Esophagus (tissue), 2 donors: ENCODE results near the gene ITGB4. TPM values are rescaled to one million over a fixed set of nuclear protein-coding genes. Genes with fewer than 3 reads are reported as not detected.

Experiments used
- H3K27ac ChIP-seq, 2 donors: one replicate each; pipeline ENCODE4 v1.5.1; 2013; ENCODE audit warnings: low read depth in 2 of 2, mild to moderate bottlenecking in 2 of 2, inconsistent platforms in 1 of 2, low read length in 1 of 2, moderate library complexity in 1 of 2
- H3K27me3 ChIP-seq, 2 donors: one replicate each; pipeline ENCODE4 v1.6.1; 2013; ENCODE audit warnings: low read length in 2 of 2, control low read depth in 1 of 2, mild to moderate bottlenecking in 1 of 2; ENCODE audit not compliant: insufficient read depth in 2 of 2, control insufficient read depth in 1 of 2
- H3K36me3 ChIP-seq, 2 donors: one replicate each; pipeline ENCODE4 v1.6.1; 2013; ENCODE audit warnings: low read length in 1 of 2; ENCODE audit not compliant: control insufficient read depth in 2 of 2, insufficient read depth in 2 of 2
- H3K4me1 ChIP-seq, 2 donors: one replicate each; pipeline ENCODE4 v1.6.1; 2013; ENCODE audit warnings: low read length in 1 of 2; ENCODE audit not compliant: control insufficient read depth in 2 of 2, insufficient read depth in 2 of 2
- H3K4me3 ChIP-seq, 2 donors: one replicate each; pipeline ENCODE4 v1.5.1; 2013; ENCODE audit warnings: low read length in 2 of 2, mild to moderate bottlenecking in 2 of 2, low read depth in 1 of 2, moderate library complexity in 1 of 2
- H3K9me3 ChIP-seq, 2 donors: one replicate each; pipeline ENCODE4 v1.6.1; 2013; ENCODE audit warnings: mild to moderate bottlenecking in 2 of 2, low read depth in 1 of 2, low read length in 1 of 2, moderate library complexity in 1 of 2; ENCODE audit not compliant: control insufficient read depth in 2 of 2, insufficient read depth in 1 of 2
- WGBS, 2 donors: extraction: QIAGEN DNeasy Blood & Tissue Kit; methylation state at CpG; one replicate each; pipeline ENCODE4 v1.1.7; 2013; 5-methylcytosine and 5-hydroxymethylcytosine counted together
- polyA plus RNA-seq, 2 donors: library from polyadenylated mRNA; stranded (reverse); fragments of 200-250 nt; gene quantifications; one replicate each; pipeline ENCODE4 v1.2.3, GENCODE V29; 2013
- donor health status: healthy with polysubstance abuse.
- donor health status: Bipolar disorder and iron deficiency.

Gene ITGB4
- polyA plus RNA-seq, 2 donors = 48.4 to 63.2 TPM

DNA sequence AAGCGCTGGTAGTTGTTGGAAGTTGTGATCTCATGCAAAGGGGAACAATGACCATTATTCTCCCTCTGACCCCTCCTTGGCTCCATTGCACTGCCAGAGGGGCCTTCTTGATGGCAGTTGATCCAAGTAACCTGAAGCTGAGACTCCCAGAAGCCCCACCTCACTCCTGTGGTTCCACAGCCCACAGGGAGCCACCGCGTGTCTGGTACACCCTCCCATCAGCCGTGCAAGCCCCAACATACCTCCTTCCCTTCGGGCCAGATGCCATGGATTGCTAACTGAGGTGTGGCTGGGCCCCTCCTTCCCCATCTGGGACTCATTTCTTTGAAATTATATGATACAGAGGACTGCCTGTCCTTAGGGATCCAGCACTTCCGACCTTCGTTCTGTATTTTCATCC lies 36.3 kb upstream of the ITGB4 start:
- Histone ChIP-seq H3K27ac (peak overlapping the region; percentile 82 to 85), H3K36me3 (peaks cover 0 to 8% of the 10 kb centered on the region in 2 donors), H3K4me1 (peaks cover 4 to 27% of the 10 kb centered on the region in 2 donors), H3K27me3 (no peaks in the 10 kb centered on the region), H3K9me3 (no peaks in the 10 kb centered on the region), H3K4me3 (no peak overlapping the region)
- WGBS, 2 donors = 44 to 54% methylated on average over 7 of the region's 7 CpGs

DNA sequence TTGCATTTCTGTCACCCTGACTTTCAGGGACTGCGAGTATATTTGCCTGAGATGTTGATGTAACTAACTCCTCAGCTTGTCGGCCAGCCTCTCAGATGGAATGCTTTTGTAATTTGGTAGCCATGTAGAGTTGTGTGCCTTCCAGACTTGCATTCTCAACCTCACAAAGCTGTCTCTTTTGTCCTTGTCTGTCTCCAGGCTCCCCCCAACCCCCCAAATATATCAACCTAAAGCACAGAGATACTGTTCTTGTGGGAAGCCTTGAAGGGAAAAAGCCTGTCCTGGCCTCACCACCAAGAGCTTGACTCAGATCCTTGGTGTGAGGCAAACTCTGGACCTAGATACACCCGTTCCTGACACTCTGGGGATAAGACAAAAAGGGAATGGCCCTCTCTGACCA lies 35.8 kb upstream of the ITGB4 start:
- peak overlapping the region; percentile 83 to 85 for H3K27ac ChIP-seq
- 50 to 52% methylated on average over 3 of the region's 3 CpGs for WGBS, 2 donors
- no peak overlapping the region for H3K4me3 ChIP-seq
- H3K9me3 ChIP-seq = no peaks in the 10 kb centered on the region
- no peaks in the 10 kb centered on the region for H3K27me3 ChIP-seq
- H3K4me1 ChIP-seq = peaks cover 4 to 25% of the 10 kb centered on the region in 2 donors
- peaks cover 0 to 5% of the 10 kb centered on the region in 2 donors for H3K36me3 ChIP-seq

DNA sequence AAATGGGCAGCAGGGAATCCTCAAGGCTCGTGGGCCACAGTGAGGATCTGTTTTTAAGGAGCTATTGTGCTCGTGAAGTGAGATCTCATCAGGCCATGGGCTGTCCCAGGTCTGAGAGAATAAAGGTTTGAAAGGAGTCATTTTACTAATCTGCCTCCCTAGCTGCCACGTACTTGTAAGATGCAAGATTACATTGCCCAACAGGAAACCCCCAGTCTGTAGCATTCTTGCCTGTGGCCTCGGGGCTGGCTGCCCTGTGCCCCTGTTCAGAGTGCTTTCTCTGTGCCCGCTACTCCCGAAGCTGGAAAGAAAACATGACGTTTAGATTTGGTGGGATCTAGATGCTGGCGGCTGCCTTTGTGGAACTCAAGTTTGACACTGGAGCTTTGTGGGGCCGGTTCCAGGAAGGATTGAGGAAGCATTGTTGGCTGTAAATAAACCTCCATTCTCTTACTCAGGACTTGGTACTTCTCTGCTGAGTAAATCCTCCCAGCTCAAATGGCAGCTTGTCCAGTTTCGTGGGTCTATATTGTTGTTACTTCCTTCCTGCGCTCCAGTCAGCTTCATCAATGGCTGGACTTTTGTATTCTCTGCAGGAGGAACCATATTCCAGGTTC lies 32.9 kb upstream of the ITGB4 start:
- peak overlapping the region; percentile 85 to 90 for H3K27ac ChIP-seq
- no peaks in the 10 kb centered on the region for H3K27me3 ChIP-seq
- H3K9me3 ChIP-seq = no peaks in the 10 kb centered on the region
- peaks cover 5 to 11% of the 10 kb centered on the region in 2 donors for H3K36me3 ChIP-seq
- no peak overlapping the region for H3K4me3 ChIP-seq
- peaks cover 7 to 31% of the 10 kb centered on the region in 2 donors for H3K4me1 ChIP-seq
- 38 to 56% methylated on average over 11 of the region's 11 CpGs for WGBS, 2 donors

DNA sequence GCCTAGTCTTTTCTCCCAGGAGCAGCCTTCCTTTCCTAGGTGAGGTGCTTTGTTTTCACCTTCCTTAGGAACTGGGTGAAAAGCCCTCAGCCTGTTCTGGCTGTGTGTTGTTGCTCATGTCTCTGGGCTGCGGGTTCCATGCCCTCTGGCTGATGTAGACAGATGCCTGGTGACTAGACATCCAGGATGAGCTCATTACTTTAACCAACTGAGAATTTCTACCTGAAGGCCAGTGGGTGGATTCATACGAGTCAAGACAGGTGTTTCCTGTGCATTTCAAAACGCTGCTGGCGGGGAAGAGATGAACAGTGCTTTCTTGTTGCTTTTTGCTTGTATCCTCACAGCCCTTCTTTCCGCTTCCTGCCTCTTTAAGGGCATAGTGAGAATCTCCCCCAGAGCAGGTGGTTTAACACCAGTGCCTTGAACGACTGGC lies 31.8 kb upstream of the ITGB4 start:
- Histone ChIP-seq H3K4me3 (no peak overlapping the region), H3K36me3 (peaks cover 5 to 15% of the 10 kb centered on the region in 2 donors), H3K4me1 (peaks cover 4 to 36% of the 10 kb centered on the region in 2 donors), H3K27me3 (no peaks in the 10 kb centered on the region), H3K9me3 (no peaks in the 10 kb centered on the region), H3K27ac (peak overlapping the region; percentile 85 to 90)
- WGBS, 2 donors = 38 to 52% methylated on average over 6 of the region's 6 CpGs

DNA sequence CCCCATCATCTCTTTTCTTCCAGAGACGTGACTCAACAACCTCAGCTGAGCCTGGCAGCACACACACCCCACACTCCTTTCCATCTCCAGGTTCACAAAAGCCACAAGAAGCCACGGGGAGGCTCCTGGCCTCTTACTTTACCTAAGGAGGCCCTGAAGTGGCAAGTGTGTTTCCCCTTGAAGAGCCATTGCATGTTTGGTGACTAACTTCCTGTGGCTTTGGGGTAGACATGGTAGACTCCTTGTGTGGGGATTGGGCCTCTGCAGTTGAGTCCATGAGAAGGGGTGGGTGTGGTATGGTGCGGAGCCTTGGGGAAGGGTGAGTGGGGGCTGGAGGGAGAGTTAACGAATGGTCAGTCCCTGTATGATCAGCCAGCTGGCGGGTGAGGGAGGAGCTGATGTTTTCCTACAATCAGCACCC lies 29.9 kb upstream of the ITGB4 start:
- Histone ChIP-seq H3K27me3 (no peaks in the 10 kb centered on the region), H3K9me3 (no peaks in the 10 kb centered on the region), H3K4me1 (peaks cover 3 to 36% of the 10 kb centered on the region in 2 donors), H3K36me3 (peaks cover 0 to 19% of the 10 kb centered on the region in 2 donors), H3K4me3 (no peak overlapping the region), H3K27ac (no peak overlapping the region)
- WGBS, 2 donors = 73 to 81% methylated on average over 5 of the region's 5 CpGs

DNA sequence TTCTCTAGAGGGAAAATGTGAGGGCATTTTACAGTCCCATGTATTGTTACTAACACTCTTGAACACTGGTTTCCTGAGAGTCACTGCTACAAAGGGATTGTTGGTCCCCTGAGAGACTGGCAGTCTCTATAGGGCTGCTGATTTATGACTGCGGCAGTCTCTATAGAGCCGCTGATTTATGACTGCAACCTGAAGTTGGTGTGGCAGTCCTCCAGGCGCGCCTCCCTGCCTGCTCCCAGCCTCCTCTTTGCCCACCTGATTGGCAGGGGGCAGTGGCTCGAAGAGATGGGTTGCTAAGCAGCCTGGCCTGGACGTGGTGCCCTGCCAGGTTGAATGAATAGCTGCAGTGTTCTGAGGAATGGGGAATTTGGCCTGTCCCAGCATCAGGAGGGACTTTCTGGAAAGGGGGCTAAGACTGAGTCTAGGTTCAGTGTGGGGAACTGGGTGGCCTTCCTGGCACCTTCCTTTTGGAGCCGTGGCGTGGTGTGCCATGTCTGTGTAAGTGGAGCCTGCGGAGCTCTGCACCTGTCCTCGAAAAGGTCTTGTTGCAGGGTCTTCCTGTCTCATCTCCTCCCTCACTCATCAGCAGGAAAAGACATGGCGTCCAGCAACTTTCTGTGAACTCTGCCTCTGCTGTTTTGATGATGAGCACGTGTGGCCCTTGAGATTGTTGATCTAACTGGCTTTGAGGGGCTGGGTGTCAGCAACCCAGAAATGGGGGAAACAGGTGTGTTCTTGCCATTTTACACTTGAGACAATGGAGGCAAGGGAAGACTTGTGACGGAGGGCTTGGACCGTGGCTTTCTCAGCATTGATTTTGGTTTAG lies 29.2 kb upstream of the ITGB4 start:
- WGBS, 2 donors = 84 to 86% methylated on average over 14 of the region's 14 CpGs
- H3K27ac ChIP-seq = peak overlapping the region in 1 of 2 donors; percentile 22
- H3K4me3 ChIP-seq = no peak overlapping the region
- peaks cover 0 to 19% of the 10 kb centered on the region in 2 donors for H3K36me3 ChIP-seq
- H3K9me3 ChIP-seq = no peaks in the 10 kb centered on the region
- H3K4me1 ChIP-seq = peaks cover 3 to 33% of the 10 kb centered on the region in 2 donors
- no peaks in the 10 kb centered on the region for H3K27me3 ChIP-seq

DNA sequence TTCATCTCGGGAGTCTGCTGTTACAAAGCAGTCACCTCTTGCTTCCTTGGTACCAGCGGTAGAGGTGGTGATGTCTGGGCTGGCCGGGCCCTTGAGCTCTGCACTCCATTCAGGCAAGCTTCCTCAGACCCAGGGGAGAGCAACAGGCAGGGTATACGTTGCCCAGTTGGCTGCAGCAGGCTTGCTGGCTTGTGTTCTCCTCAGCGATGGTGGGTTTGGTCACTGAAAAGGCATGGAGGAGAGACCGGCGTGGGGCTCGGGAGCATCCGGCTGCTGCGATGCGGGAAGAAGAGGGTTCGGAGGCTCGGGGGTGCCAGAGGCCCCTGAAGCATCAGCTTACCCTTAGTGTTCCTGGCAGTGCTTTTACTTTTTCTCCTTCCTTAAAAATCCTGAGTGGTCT lies 28.3 kb upstream of the ITGB4 start:
- Histone ChIP-seq H3K9me3 (no peaks in the 10 kb centered on the region), H3K27ac (peak overlapping the region; percentile 27 to 60), H3K27me3 (no peaks in the 10 kb centered on the region), H3K36me3 (peaks cover 0 to 19% of the 10 kb centered on the region in 2 donors), H3K4me1 (peaks cover 3 to 33% of the 10 kb centered on the region in 2 donors), H3K4me3 (no peak overlapping the region)
- WGBS, 2 donors = 83 to 85% methylated on average over 13 of the region's 13 CpGs

DNA sequence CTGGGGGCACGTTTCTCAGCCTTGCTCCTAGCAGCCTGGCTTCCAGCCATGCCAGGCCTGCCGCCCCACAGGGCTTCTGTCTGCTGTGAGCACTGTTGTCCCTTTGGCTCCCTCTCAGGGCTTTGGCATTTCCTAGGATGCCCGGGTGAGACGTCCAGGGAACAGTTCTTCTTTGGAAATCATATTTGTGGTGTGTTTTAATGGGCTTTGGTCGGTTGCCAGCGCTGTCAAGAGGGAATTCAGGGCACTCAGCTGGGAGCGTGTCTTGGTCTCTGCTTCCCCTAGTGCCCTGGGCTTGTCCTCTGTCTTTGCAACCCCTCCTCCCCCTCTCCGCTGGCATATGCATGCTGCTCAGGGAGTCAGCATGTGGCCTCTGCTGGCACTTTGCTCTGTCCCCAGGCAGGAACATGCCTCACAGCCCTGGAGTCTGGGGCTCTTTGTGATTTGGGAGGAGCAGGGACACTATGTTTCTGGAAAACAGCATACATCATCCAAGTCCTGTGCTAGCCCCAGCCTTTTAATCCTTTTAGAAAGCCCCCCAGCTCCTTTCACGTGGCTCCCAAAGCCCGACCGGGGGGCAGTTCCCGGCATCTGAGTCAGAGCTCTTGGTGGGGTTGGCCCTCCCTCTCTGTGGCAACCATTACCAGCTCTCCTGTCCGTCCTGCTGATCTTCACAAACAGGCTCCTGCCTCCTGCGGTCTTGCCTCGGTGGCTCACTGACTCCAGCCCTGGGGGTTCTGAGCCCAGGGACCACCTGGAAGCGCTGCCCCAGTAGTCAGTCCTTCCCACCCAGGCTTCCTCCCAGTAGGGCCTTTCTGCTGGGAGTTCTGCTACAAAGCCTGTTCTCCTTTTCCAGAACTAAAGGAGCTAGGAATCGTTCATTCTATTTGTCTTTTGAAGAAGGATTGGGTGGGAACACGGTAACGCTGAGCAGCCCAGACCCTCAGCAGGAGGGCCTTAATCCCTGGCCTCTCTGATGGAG lies 27.5 kb upstream of the ITGB4 start:
- Histone ChIP-seq H3K4me1 (peaks cover 3 to 30% of the 10 kb centered on the region in 2 donors), H3K4me3 (no peak overlapping the region), H3K27me3 (no peaks in the 10 kb centered on the region), H3K27ac (peak overlapping the region; percentile 38 to 60), H3K36me3 (peaks cover 0 to 19% of the 10 kb centered on the region in 2 donors), H3K9me3 (no peaks in the 10 kb centered on the region)
- WGBS, 2 donors = 36 to 49% methylated on average over 19 of the region's 19 CpGs

DNA sequence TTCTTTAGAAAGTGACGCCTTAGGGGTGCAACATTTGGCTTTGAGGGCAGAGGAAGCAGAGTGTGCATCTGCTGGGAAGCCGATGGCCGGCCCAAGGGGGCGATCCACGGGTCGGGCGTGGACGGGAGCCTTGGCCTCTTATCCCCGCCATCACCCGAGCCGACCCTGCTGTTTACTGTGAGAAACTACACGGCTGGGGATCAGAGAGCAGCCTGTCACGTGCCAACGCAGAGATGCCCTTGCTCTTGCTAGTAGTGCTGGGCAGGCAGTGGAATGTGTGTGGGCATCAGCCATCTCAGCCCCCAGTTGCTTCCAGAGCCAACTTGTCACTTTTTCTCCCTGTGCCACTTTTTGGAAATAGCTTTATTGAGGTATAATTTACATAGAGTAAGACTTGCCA lies 26.7 kb upstream of the ITGB4 start:
- H3K4me1 ChIP-seq = peaks cover 3 to 31% of the 10 kb centered on the region in 2 donors
- no peak overlapping the region for H3K4me3 ChIP-seq
- 53 to 63% methylated on average over 14 of the region's 14 CpGs for WGBS, 2 donors
- H3K27ac ChIP-seq = no peak overlapping the region
- H3K27me3 ChIP-seq = no peaks in the 10 kb centered on the region
- peaks cover 0 to 19% of the 10 kb centered on the region in 2 donors for H3K36me3 ChIP-seq
- no peaks in the 10 kb centered on the region for H3K9me3 ChIP-seq
